Natural killer cell (primary cell): ENCODE results near the gene DENND10. TPM values are rescaled to one million over a fixed set of nuclear protein-coding genes. Genes with fewer than 3 reads are reported as not detected.

Experiments
- ATAC-seq, 3 donors: fragments of 150-1000 bp in 2 of 3; fragments of 200-7000 bp in 1 of 3; cut with Tn5 transposase; 1 replicate in 1 of 3; 2 replicates in 2 of 3; pipeline ENCODE4 v1.10.0; 2021; ENCODE audit warnings: mild to moderate bottlenecking in 2 of 3, moderate library complexity in 2 of 3
- DNase-seq, 2 donors: peaks; one replicate each; pipeline versions ENCODE4 v3.0.0 to v3.0.0-alpha.2; 2013 to 2021; ENCODE audit warnings: mixed read lengths in 1 of 2
- H3K27ac ChIP-seq: one replicate; pipeline ENCODE4 v1.5.1; 2013; ENCODE audit warnings: mild to moderate bottlenecking, low read length
- H3K27me3 ChIP-seq: one replicate; pipeline ENCODE4 v1.6.1; 2013; ENCODE audit warnings: low read length; ENCODE audit not compliant: control insufficient read depth, insufficient read depth
- H3K36me3 ChIP-seq: one replicate; pipeline ENCODE4 v1.6.1; 2013; ENCODE audit warnings: low read length; ENCODE audit not compliant: control insufficient read depth, insufficient read depth
- H3K4me1 ChIP-seq: one replicate; pipeline ENCODE4 v1.6.1; 2013; ENCODE audit warnings: low read length; ENCODE audit not compliant: control insufficient read depth, insufficient read depth
- H3K4me3 ChIP-seq: one replicate; pipeline ENCODE4 v1.5.1; 2013; ENCODE audit warnings: low read length
- H3K9me3 ChIP-seq: one replicate; pipeline ENCODE4 v1.6.1; 2013; ENCODE audit warnings: low read length; ENCODE audit not compliant: control insufficient read depth, insufficient read depth
- H3K27ac Mint-ChIP-seq, 2 donors: one replicate each; pipeline ENCODE4 v1.8.0; 2022; ENCODE audit warnings: mild to moderate bottlenecking in 2 of 2, mixed read lengths in 2 of 2, moderate library complexity in 1 of 2
- H3K27me3 Mint-ChIP-seq, 2 donors: one replicate each; pipeline ENCODE4 v1.8.0; 2022; ENCODE audit warnings: low read depth in 2 of 2, mixed read lengths in 2 of 2
- H3K36me3 Mint-ChIP-seq: one replicate; pipeline ENCODE4 v1.8.0; 2022; ENCODE audit warnings: mixed read lengths
- H3K4me1 Mint-ChIP-seq, 2 donors: one replicate each; pipeline ENCODE4 v1.8.0; 2022; ENCODE audit warnings: mixed read lengths in 2 of 2
- H3K4me3 Mint-ChIP-seq: one replicate; pipeline ENCODE4 v1.8.0; 2022; ENCODE audit warnings: mild to moderate bottlenecking, moderate library complexity, mixed read lengths
- H3K9me3 Mint-ChIP-seq, 2 donors: one replicate each; pipeline ENCODE4 v1.8.0; 2022; ENCODE audit warnings: mixed read lengths in 2 of 2
- CTCF ChIP-seq: fragments of 200-600 bp; IDR thresholded peaks from one replicate; pipeline ENCODE4 v1.8.0; 2022; ENCODE audit warnings: antibody characterized with exemption
- WGBS: methylation state at CpG from one replicate; pipeline ENCODE4 v1.1.7; 2013; ENCODE audit warnings: missing lambda C conversion rate; ENCODE audit not compliant: insufficient coverage; 5-methylcytosine and 5-hydroxymethylcytosine counted together
- intact Hi-C: fragments of 100-400 bp; cut with micrococcal nuclease; formaldehyde crosslinking; loops from one replicate; pipeline ENCODE4 v1.14.2; 2022
- total RNA-seq, 4 donors: library from RNA; stranded (reverse); fragments of 120-200 nt in 1 of 4; gene quantifications; one replicate each; pipeline versions ENCODE4 v1.2.3 to v1.2.4, GENCODE V29; 2013 to 2022

The DENND10 gene
- total RNA-seq, 3 donors from 2014 or later (not counting 1 experiment from before 2014, with no cell fraction given), result 24.0 to 42.4 (median 33.9) TPM

- peak overlapping the region; percentile 94 to 96 for H3K27ac Mint-ChIP-seq
- H3K27me3 Mint-ChIP-seq, result no peaks in the 10 kb centered on the region
- WGBS, result 92% methylated on average over 14 of the region's 14 CpGs
- peaks cover 28% of the 10 kb centered on the region for H3K36me3 ChIP-seq
- no peak for ATAC-seq
- intact Hi-C loops, result loop anchor here (5.0 kb wide), 1 partner anchor 175 kb away; no protein-coding TSS in a partner anchor
- peaks cover 29% of the 10 kb centered on the region for H3K4me1 ChIP-seq
- DNase-seq, result no peak
- no peaks in the 10 kb centered on the region for H3K9me3 ChIP-seq
- H3K4me3 Mint-ChIP-seq, result peak overlapping the region; percentile 95
- H3K4me1 Mint-ChIP-seq, result peaks cover 30% of the 10 kb centered on the region in 2 donors
- no peak overlapping the region for H3K4me3 ChIP-seq
- peak overlapping the region; percentile 81 for H3K27ac ChIP-seq
- H3K36me3 Mint-ChIP-seq, result peaks cover 14% of the 10 kb centered on the region
- H3K27me3 ChIP-seq, result no peaks in the 10 kb centered on the region
- H3K9me3 Mint-ChIP-seq, result no peaks in the 10 kb centered on the region
- TF ChIP-seq CTCF, result no peak
Measured at GRCh38 chr10:119132521-119133345, 28.8 kb downstream of the DENND10 start.

GRCh38 chr10:119133949-119134348 is 30.0 kb downstream of the DENND10 start:
- Histone ChIP-seq H3K9me3 (no peaks in the 10 kb centered on the region), H3K4me3 (no peak overlapping the region), H3K36me3 (peaks cover 26% of the 10 kb centered on the region), H3K27ac (no peak overlapping the region), H3K4me1 (peaks cover 29% of the 10 kb centered on the region), H3K27me3 (no peaks in the 10 kb centered on the region)
- TF ChIP-seq CTCF, result no peak
- intact Hi-C loops, result loop anchor here (5.0 kb wide), 1 partner anchor 173 kb away; no protein-coding TSS in a partner anchor
- H3K9me3 Mint-ChIP-seq, result no peaks in the 10 kb centered on the region
- ATAC-seq (no peak), DNase-seq (no peak)
- H3K36me3 Mint-ChIP-seq, result peaks cover 13% of the 10 kb centered on the region
- H3K27me3 Mint-ChIP-seq, result no peaks in the 10 kb centered on the region
- H3K4me1 Mint-ChIP-seq, result peaks cover 30% of the 10 kb centered on the region in 2 donors
- peak overlapping the region; percentile 4 to 7 for H3K27ac Mint-ChIP-seq
- WGBS, result 81% methylated on average over 8 of the region's 8 CpGs
- no peak overlapping the region for H3K4me3 Mint-ChIP-seq

- H3K27ac Mint-ChIP-seq, result peak overlapping the region; percentile 64 to 81
- no peaks in the 10 kb centered on the region for H3K9me3 ChIP-seq
- 54% methylated on average over 2 of the region's 4 CpGs for WGBS
- H3K4me3 ChIP-seq, result no peak overlapping the region
- no peak for DNase-seq
- H3K36me3 Mint-ChIP-seq, result no peaks in the 10 kb centered on the region
- no peaks in the 10 kb centered on the region for H3K27me3 Mint-ChIP-seq
- no peaks in the 10 kb centered on the region for H3K27me3 ChIP-seq
- TF ChIP-seq CTCF, result no peak
- intact Hi-C loops, result no loop called here
- no peak for ATAC-seq
- no peaks in the 10 kb centered on the region for H3K9me3 Mint-ChIP-seq
- no peak overlapping the region for H3K27ac ChIP-seq
- H3K4me1 Mint-ChIP-seq, result peaks cover 28 to 35% of the 10 kb centered on the region in 2 donors
- H3K36me3 ChIP-seq, result peaks cover 17% of the 10 kb centered on the region
- H3K4me1 ChIP-seq, result peaks cover 28% of the 10 kb centered on the region
- H3K4me3 Mint-ChIP-seq, result peak overlapping the region; percentile 29
Measured at GRCh38 chr10:119135513-119135881, 31.6 kb downstream of the DENND10 start.
